HEK293 (cell line): ENCODE data around the gene PLOD2.

Source experiments
- CTCF ChIA-PET: fragments of 350-600 bp; formaldehyde crosslinking; extraction: SDS; loops from one replicate; lab custom pipeline; 2021; ENCODE audit warnings: antibody characterized with exemption; lab: Yijun Ruan, JAX
- POLR2A ChIA-PET: fragments of 300-600 bp; formaldehyde crosslinking; extraction: SDS; loops from one replicate; lab custom pipeline; 2020; ENCODE audit warnings: antibody characterized with exemption, inconsistent platforms; lab: Yijun Ruan, JAX
- H3K27ac ChIP-seq: fragments of 200-500 bp; sonication (Bioruptor generic); 2 replicates; pipeline ENCODE4 v1.5.1; 2014; ENCODE audit warnings: low read depth, low read length, control low read depth, inconsistent platforms; ENCODE audit errors: extremely low read depth
- H3K36me3 ChIP-seq, 2 experiments: fragments of 200-500 bp in 1 of 2; sonication (Bioruptor generic) in 1 of 2; 1 replicate in 1 of 2; 2 replicates in 1 of 2; pipeline ENCODE4 v1.5.1; 2014 to 2017; ENCODE audit warnings: inconsistent platforms in 2 of 2, low read length in 2 of 2; ENCODE audit not compliant: control insufficient read depth in 2 of 2, insufficient read depth in 1 of 2
- H3K4me1 ChIP-seq: fragments of 200-500 bp; sonication (Bioruptor generic); 2 replicates; pipeline ENCODE4 v1.5.1; 2014; ENCODE audit warnings: mild to moderate bottlenecking, low read length, inconsistent platforms; ENCODE audit not compliant: control insufficient read depth, insufficient read depth
- H3K4me3 ChIP-seq: 2 replicates; pipeline ENCODE4 v1.5.1; 2011; ENCODE audit warnings: low read depth, mild to moderate bottlenecking, control low read depth, low read length, moderate library complexity
- H3K9me3 ChIP-seq: fragments of 200-500 bp; sonication (Bioruptor generic); 2 replicates; pipeline ENCODE4 v1.5.1; 2014; ENCODE audit warnings: low read depth, low read length, inconsistent platforms; ENCODE audit not compliant: control insufficient read depth, insufficient read depth
- HOXC10 ChIP-seq: sonication (generic); formaldehyde crosslinking; IDR thresholded peaks from 2 replicates; pipeline ENCODE4 v1.8.1; 2023; ENCODE audit warnings: mild to moderate bottlenecking, missing genetic modification reagents
- MZF1 ChIP-seq: fragments of 450-650 bp; formaldehyde crosslinking; IDR thresholded peaks from 2 replicates; pipeline ENCODE4 v1.5.1; 2017; ENCODE audit warnings: missing biosample characterization, missing genetic modification characterization, borderline replicate concordance
- SCRT1 ChIP-seq: fragments of 450-650 bp; formaldehyde crosslinking; IDR thresholded peaks from 2 replicates; pipeline ENCODE4 v1.5.1; 2016; ENCODE audit warnings: missing biosample characterization, missing genetic modification characterization, borderline replicate concordance
- ZFP41 ChIP-seq: fragments of 450-650 bp; formaldehyde crosslinking; IDR thresholded peaks from 2 replicates; pipeline ENCODE4 v1.5.1; 2016; ENCODE audit warnings: missing biosample characterization, missing genetic modification characterization, borderline replicate concordance
- ZFP69B ChIP-seq: fragments of 450-650 bp; formaldehyde crosslinking; IDR thresholded peaks from 2 replicates; pipeline ENCODE4 v1.5.1; 2016; ENCODE audit warnings: missing biosample characterization, missing genetic modification characterization
- ZIC2 ChIP-seq: fragments of 450-650 bp; formaldehyde crosslinking; IDR thresholded peaks from 2 replicates; pipeline ENCODE4 v1.5.1; 2016; ENCODE audit warnings: missing biosample characterization, missing genetic modification characterization
- ZNF221 ChIP-seq: fragments of 450-650 bp; formaldehyde crosslinking; IDR thresholded peaks from 2 replicates; pipeline ENCODE4 v1.5.1; 2017; ENCODE audit warnings: missing biosample characterization, missing genetic modification characterization, borderline replicate concordance
- ZNF311 ChIP-seq: fragments of 450-650 bp; formaldehyde crosslinking; IDR thresholded peaks from 2 replicates; pipeline ENCODE4 v1.5.1; 2017; ENCODE audit warnings: missing biosample characterization, missing genetic modification characterization, borderline replicate concordance
- ZNF335 ChIP-seq: fragments of 450-650 bp; formaldehyde crosslinking; conservative IDR thresholded peaks from 2 replicates; pipeline ENCODE4 v1.5.1; 2016; ENCODE audit warnings: missing biosample characterization, missing genetic modification characterization
- ZNF350 ChIP-seq: fragments of 450-650 bp; formaldehyde crosslinking; IDR thresholded peaks from 2 replicates; pipeline ENCODE4 v1.5.0; 2017; ENCODE audit warnings: missing biosample characterization, mild to moderate bottlenecking, missing genetic modification characterization
- ZNF37A ChIP-seq: fragments of 450-650 bp; IDR thresholded peaks from 2 replicates; pipeline ENCODE4 v1.5.1; 2018; ENCODE audit warnings: missing biosample characterization, missing genetic modification characterization
- ZNF423 ChIP-seq: fragments of 450-650 bp; formaldehyde crosslinking; IDR thresholded peaks from 2 replicates; pipeline ENCODE4 v1.5.1; 2016; ENCODE audit warnings: missing biosample characterization, missing genetic modification characterization
- ZNF501 ChIP-seq: fragments of 450-650 bp; formaldehyde crosslinking; IDR thresholded peaks from 2 replicates; pipeline ENCODE4 v1.5.1; 2016; ENCODE audit warnings: missing biosample characterization, missing genetic modification characterization
- ZNF544 ChIP-seq: fragments of 450-650 bp; formaldehyde crosslinking; IDR thresholded peaks from 2 replicates; pipeline ENCODE4 v1.5.0; 2017; ENCODE audit warnings: missing biosample characterization, missing genetic modification characterization
- ZNF626 ChIP-seq: fragments of 450-650 bp; sonication (Bioruptor Pico); formaldehyde crosslinking; IDR thresholded peaks from 2 replicates; pipeline ENCODE4 v1.5.1; 2018; ENCODE audit warnings: missing biosample characterization, missing genetic modification characterization, inconsistent platforms
- ZNF664 ChIP-seq: fragments of 450-650 bp; formaldehyde crosslinking; IDR thresholded peaks from 2 replicates; pipeline ENCODE4 v1.5.1; 2016; ENCODE audit warnings: missing biosample characterization, missing genetic modification characterization
- ZNF701 ChIP-seq: fragments of 450-650 bp; formaldehyde crosslinking; IDR thresholded peaks from 2 replicates; pipeline ENCODE4 v1.5.1; 2016; ENCODE audit warnings: missing biosample characterization, missing genetic modification characterization
- ZNF707 ChIP-seq: fragments of 450-650 bp; formaldehyde crosslinking; IDR thresholded peaks from 2 replicates; pipeline ENCODE4 v1.5.1; 2016; ENCODE audit warnings: missing biosample characterization, missing genetic modification characterization
- ZNF776 ChIP-seq: fragments of 450-650 bp; formaldehyde crosslinking; IDR thresholded peaks from 2 replicates; pipeline ENCODE4 v1.5.0; 2017; ENCODE audit warnings: missing biosample characterization, missing genetic modification characterization, borderline replicate concordance
- ZNF777 ChIP-seq: fragments of 450-650 bp; formaldehyde crosslinking; IDR thresholded peaks from 2 replicates; pipeline ENCODE4 v1.5.1; 2017; ENCODE audit warnings: missing biosample characterization, missing genetic modification characterization, borderline replicate concordance
- ZNF837 ChIP-seq: fragments of 450-650 bp; formaldehyde crosslinking; IDR thresholded peaks from 2 replicates; pipeline ENCODE4 v1.5.1; 2016; ENCODE audit warnings: missing biosample characterization, missing genetic modification characterization
- ZSCAN30 ChIP-seq: fragments of 450-650 bp; IDR thresholded peaks from 2 replicates; pipeline ENCODE4 v1.5.1; 2018; ENCODE audit warnings: missing biosample characterization, mild to moderate bottlenecking, missing genetic modification characterization, moderate library complexity
- TF ChIP-seq, protein P1 (sequence below): fragments of 450-650 bp; formaldehyde crosslinking; IDR thresholded peaks from 2 replicates; pipeline ENCODE4 v1.5.1; 2016; ENCODE audit warnings: missing biosample characterization, missing genetic modification characterization
- TF ChIP-seq, protein P2 (sequence below): fragments of 450-650 bp; formaldehyde crosslinking; IDR thresholded peaks from 2 replicates; pipeline ENCODE4 v1.5.1; 2017; ENCODE audit warnings: missing biosample characterization, mild to moderate bottlenecking, missing genetic modification characterization, moderate library complexity
- TF ChIP-seq, protein P3 (sequence below): fragments of 450-650 bp; formaldehyde crosslinking; IDR thresholded peaks from 2 replicates; pipeline ENCODE4 v1.5.1; 2016; ENCODE audit warnings: missing biosample characterization, missing genetic modification characterization
- TF ChIP-seq, protein P4 (sequence below): fragments of 450-650 bp; formaldehyde crosslinking; IDR thresholded peaks from 2 replicates; pipeline ENCODE4 v1.5.1; 2016; ENCODE audit warnings: missing biosample characterization, missing genetic modification characterization

PLOD2 gene

DNA sequence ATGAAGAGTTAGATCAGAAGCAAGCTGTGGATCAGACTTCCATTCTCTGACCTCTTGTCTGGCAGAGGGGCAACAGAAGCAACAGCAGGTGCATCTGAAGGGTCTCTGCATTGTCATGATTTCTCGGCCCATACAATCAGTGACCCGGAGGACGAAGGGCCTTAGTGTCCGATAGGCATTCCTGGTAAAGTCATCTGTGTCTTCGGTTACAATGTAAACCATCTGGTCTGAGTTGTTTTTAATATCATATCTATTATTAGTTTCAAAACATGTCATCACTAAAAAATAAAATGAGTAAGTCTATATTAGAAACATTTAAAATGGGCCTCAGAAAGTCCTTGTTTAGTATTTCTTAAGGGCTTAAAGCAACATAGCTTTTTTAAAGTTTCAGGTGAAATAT lies 38.8 kb upstream of the PLOD2 start:
- H3K4me3 ChIP-seq = no peak overlapping the region
- no peaks in the 10 kb centered on the region for H3K9me3 ChIP-seq
- H3K4me1 ChIP-seq = no peaks in the 10 kb centered on the region
- no peak overlapping the region for H3K27ac ChIP-seq
- CTCF ChIA-PET = no interaction called here
- TF ChIP-seq ZNF837 (tag by site-specific recombination) = no peak
- no peak for TF ChIP-seq ZNF350 (tag by site-specific recombination)
- TF ChIP-seq, protein P1, sequence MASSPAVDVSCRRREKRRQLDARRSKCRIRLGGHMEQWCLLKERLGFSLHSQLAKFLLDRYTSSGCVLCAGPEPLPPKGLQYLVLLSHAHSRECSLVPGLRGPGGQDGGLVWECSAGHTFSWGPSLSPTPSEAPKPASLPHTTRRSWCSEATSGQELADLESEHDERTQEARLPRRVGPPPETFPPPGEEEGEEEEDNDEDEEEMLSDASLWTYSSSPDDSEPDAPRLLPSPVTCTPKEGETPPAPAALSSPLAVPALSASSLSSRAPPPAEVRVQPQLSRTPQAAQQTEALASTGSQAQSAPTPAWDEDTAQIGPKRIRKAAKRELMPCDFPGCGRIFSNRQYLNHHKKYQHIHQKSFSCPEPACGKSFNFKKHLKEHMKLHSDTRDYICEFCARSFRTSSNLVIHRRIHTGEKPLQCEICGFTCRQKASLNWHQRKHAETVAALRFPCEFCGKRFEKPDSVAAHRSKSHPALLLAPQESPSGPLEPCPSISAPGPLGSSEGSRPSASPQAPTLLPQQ (tag by site-specific recombination) = no peak
- TF ChIP-seq, all 188 proteins: peak for 0
- H3K36me3 ChIP-seq = peaks cover 0 to 4% of the 10 kb centered on the region in 2 experiments; a peak in 1 of 3 replicates
- POLR2A ChIA-PET = no interaction called here

DNA sequence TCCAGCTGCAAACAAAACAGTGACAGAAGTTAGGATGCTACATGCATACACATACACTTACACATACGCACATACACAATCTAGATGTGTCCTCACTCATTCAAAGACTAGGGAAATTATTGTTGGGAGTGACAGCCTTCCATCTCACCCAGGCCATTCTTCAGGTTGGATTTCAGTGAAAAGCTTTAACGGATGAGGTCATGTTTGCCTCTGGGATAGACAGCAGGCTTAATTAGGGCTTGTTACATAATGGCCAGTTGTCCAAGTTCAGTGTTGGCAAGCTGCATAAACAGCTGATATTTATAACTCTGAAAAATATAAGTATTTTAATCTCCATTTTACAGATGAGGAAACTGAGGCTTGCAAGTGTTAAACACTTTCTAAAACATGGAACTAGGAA lies 35.8 kb upstream of the PLOD2 start:
- no peaks in the 10 kb centered on the region for H3K4me1 ChIP-seq
- no peak for TF ChIP-seq HOXC10 (CRISPR knock-in tag)
- no peak for TF ChIP-seq ZNF707 (tag by site-specific recombination)
- TF ChIP-seq ZNF837 (tag by site-specific recombination) = no peak
- no peak for TF ChIP-seq ZNF37A (tag by site-specific recombination)
- TF ChIP-seq ZNF626 = no peak
- no peak for TF ChIP-seq ZNF423 (tag by site-specific recombination)
- TF ChIP-seq, protein P2, sequence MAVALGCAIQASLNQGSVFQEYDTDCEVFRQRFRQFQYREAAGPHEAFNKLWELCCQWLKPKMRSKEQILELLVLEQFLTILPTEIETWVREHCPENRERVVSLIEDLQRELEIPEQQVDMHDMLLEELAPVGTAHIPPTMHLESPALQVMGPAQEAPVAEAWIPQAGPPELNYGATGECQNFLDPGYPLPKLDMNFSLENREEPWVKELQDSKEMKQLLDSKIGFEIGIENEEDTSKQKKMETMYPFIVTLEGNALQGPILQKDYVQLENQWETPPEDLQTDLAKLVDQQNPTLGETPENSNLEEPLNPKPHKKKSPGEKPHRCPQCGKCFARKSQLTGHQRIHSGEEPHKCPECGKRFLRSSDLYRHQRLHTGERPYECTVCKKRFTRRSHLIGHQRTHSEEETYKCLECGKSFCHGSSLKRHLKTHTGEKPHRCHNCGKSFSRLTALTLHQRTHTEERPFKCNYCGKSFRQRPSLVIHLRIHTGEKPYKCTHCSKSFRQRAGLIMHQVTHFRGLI (tag by site-specific recombination) = no peak
- no peak for TF ChIP-seq ZNF776 (tag by site-specific recombination)
- no peak for TF ChIP-seq ZNF335
- TF ChIP-seq, protein P3, sequence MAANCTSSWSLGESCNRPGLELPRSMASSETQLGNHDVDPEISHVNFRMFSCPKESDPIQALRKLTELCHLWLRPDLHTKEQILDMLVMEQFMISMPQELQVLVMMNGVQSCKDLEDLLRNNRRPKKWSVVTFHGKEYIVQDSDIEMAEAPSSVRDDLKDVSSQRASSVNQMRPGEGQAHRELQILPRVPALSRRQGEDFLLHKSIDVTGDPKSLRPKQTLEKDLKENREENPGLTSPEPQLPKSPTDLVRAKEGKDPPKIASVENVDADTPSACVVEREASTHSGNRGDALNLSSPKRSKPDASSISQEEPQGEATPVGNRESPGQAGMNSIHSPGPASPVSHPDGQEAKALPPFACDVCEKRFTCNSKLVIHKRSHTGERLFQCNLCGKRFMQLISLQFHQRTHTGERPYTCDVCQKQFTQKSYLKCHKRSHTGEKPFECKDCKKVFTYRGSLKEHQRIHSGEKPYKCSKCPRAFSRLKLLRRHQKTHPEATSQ (tag by site-specific recombination) = no peak
- TF ChIP-seq ZNF311 (tag by site-specific recombination) = no peak
- TF ChIP-seq SCRT1 (tag by site-specific recombination) = no peak
- POLR2A ChIA-PET = no interaction called here
- peaks cover 0 to 11% of the 10 kb centered on the region in 2 experiments; a peak in 1 of 3 replicates for H3K36me3 ChIP-seq
- no peak overlapping the region for H3K27ac ChIP-seq
- no peaks in the 10 kb centered on the region for H3K9me3 ChIP-seq
- no peak overlapping the region for H3K4me3 ChIP-seq
- CTCF ChIA-PET = interaction anchor here (0.7 to 1.1 kb wide), 3 partner anchors 73 to 380 kb away, joined by 3 to 5 read pairs (median 3); no protein-coding TSS in a partner anchor

DNA sequence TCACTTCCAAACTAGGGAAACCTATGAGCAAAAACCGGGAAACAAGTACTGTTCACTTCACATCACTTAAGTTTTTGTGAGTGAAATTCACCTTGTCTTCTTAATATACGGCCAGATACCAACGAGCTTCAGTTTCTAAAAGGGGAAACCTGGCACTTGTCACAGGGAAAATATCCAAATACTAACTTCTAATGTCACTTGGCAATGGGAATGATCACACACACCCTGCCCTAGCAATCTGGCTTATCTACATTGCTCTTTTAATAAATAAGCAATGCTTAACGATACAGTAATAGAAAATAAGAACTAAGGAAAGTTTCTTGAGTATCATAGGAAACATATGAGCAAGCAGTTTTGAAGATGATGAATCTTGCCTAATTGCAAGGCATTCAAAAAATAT lies 34.6 kb upstream of the PLOD2 start:
- ChIA-PET POLR2A (interaction anchor here (0.5 kb wide), 1 partner anchor 125 kb away, joined by 3 read pairs; no protein-coding TSS in a partner anchor), CTCF (interaction anchor here (1.2 kb wide), 1 partner anchor 9 kb away, joined by 4 read pairs; no protein-coding TSS in a partner anchor)
- Histone ChIP-seq H3K4me3 (no peak overlapping the region), H3K4me1 (no peaks in the 10 kb centered on the region), H3K36me3 (peaks cover 0 to 11% of the 10 kb centered on the region in 2 experiments; a peak in 1 of 3 replicates), H3K27ac (no peak overlapping the region), H3K9me3 (no peaks in the 10 kb centered on the region)
- TF ChIP-seq MZF1 (tag by site-specific recombination) (no peak), ZFP69B (tag by site-specific recombination) (no peak), ZNF664 (tag by site-specific recombination) (no peak), ZNF777 (tag by site-specific recombination) (no peak), ZIC2 (tag by site-specific recombination) (no peak), ZNF221 (tag by site-specific recombination) (no peak), ZFP41 (no peak), ZNF501 (tag by site-specific recombination) (no peak), ZNF544 (tag by site-specific recombination) (no peak), ZNF701 (tag by site-specific recombination) (no peak), ZSCAN30 (tag by site-specific recombination) (no peak)
- TF ChIP-seq, protein P4, sequence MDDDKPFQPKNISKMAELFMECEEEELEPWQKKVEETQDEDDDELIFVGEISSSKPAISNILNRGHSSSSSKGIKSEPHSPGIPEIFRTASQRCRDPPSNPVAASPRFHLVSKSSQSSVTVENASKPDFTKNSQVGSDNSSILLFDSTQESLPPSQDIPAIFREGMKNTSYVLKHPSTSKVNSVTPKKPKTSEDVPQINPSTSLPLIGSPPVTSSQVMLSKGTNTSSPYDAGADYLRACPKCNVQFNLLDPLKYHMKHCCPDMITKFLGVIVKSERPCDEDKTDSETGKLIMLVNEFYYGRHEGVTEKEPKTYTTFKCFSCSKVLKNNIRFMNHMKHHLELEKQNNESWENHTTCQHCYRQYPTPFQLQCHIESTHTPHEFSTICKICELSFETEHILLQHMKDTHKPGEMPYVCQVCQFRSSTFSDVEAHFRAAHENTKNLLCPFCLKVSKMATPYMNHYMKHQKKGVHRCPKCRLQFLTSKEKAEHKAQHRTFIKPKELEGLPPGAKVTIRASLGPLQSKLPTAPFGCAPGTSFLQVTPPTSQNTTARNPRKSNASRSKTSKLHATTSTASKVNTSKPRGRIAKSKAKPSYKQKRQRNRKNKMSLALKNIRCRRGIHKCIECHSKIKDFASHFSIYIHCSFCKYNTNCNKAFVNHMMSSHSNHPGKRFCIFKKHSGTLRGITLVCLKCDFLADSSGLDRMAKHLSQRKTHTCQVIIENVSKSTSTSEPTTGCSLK (tag by site-specific recombination) = no peak
